Right lobe of liver (tissue), 6 donors: ENCODE results near the gene OR9Q2. TPM values are rescaled to one million over a fixed set of nuclear protein-coding genes. Genes with fewer than 3 reads are reported as not detected.

ENCODE experiments used
- ATAC-seq, 4 donors: fragments of 200-7000 bp; cut with Tn5 transposase; one replicate each; pipeline ENCODE4 v1.9.1; 2020; ENCODE audit warnings: mild to moderate bottlenecking in 4 of 4, moderate library complexity in 4 of 4
- DNase-seq, 3 donors: peaks; one replicate each; pipeline ENCODE4 v3.0.0-alpha.2; 2020
- H3K27ac ChIP-seq, 3 donors: fragments of 200-600 bp; one replicate each; pipeline ENCODE4 v1.8.0; 2022
- H3K27me3 ChIP-seq, 2 donors: fragments of 200-600 bp; one replicate each; pipeline ENCODE4 v1.8.0; 2022
- H3K36me3 ChIP-seq, 4 donors: fragments of 200-600 bp; sonication (generic) in 1 of 4; one replicate each; pipeline versions ENCODE4 v1.5.1 to v1.8.0; 2017 to 2022; ENCODE audit warnings: control low read depth in 1 of 4
- H3K4me1 ChIP-seq, 4 donors: fragments of 200-600 bp; sonication (generic) in 1 of 4; one replicate each; pipeline versions ENCODE4 v1.5.1 to v1.8.0; 2017 to 2022; ENCODE audit warnings: control low read depth in 1 of 4
- H3K4me3 ChIP-seq, 3 donors: fragments of 200-600 bp; one replicate each; pipeline ENCODE4 v1.8.0; 2022
- H3K9me3 ChIP-seq, 4 donors: fragments of 200-600 bp; sonication (generic) in 1 of 4; one replicate each; pipeline versions ENCODE4 v1.5.1 to v1.8.0; 2017 to 2022; ENCODE audit warnings: control low read depth in 1 of 4
- CTCF ChIP-seq, 4 donors: fragments of 200-600 bp in 3 of 4; fragments of 450-650 bp in 1 of 4; IDR thresholded peaks; one replicate each; pipeline versions ENCODE4 v1.5.1 to v1.8.0; 2016 to 2022; ENCODE audit warnings: antibody characterized with exemption in 4 of 4, mild to moderate bottlenecking in 2 of 4
- POLR2A ChIP-seq: fragments of 450-650 bp; IDR thresholded peaks from one replicate; pipeline ENCODE4 v1.6.1; 2017; ENCODE audit warnings: antibody characterized with exemption, mild to moderate bottlenecking
- WGBS: methylation state at CpG from one replicate; pipeline ENCODE4 v1.1.6; 2018; ENCODE audit warnings: low coverage, low lambda C conversion rate; ENCODE audit not compliant: insufficient coverage; ENCODE audit errors: missing lambda C conversion rate; 5-methylcytosine and 5-hydroxymethylcytosine counted together
- intact Hi-C, 2 donors: fragments of 100-400 bp; cut with DNase I; formaldehyde crosslinking; loops; one replicate each; pipeline versions ENCODE4 v1.11.2 to v1.14.1; 2022
- long read RNA-seq: library from polyadenylated mRNA; unstranded; transcript quantifications from one replicate; pipeline ENCODE4 v2.0.0, GENCODE V29; 2019
- total RNA-seq, 6 experiments: library from RNA; depleted of rRNA in 2 of 6; stranded (reverse); fragments of >200 nt in 2 of 6; fragmentation: NEBNext Ultra II Directional in 3 of 6; extraction: Animal tissue kit (Norgen Biotek cat#: 25700) in 3 of 6; gene quantifications; one replicate each; pipeline versions ENCODE4 v1.1.0 to v1.2.4, GENCODE V29; 2016 to 2023
- donor health status: DM: no; HTN: yes; CAD: no.
- donor health status: DM: no; HTN: no; CAD: no.
- donor health status: DM: no; HTN: no; CAD: no.
- donor health status: DM: no; HTN: yes; CAD: no.
- donor health status: DM: no; HTN: yes; CAD: no.

The OR9Q2 gene
- not detected for total RNA-seq
- long read RNA-seq: 0 reads

GRCh38 chr11:58188770-58189169 lies at the start of gene OR9Q2:
OR9Q2 (plus strand) TSS chr11:58189070; CDS start chr11:58190491, 1,421 bp downstream.
- no peaks in the 10 kb centered on the region for H3K9me3 ChIP-seq
- H3K4me3 ChIP-seq: no peak within 1 kb of the TSS
- no peak for TF ChIP-seq CTCF (IDR thresholded peaks at IDR 0.05)
- TF ChIP-seq POLR2A: no peak
- H3K4me1 ChIP-seq: no peaks in the 10 kb centered on the region
- H3K27ac ChIP-seq: no peak within 1 kb of the TSS
- DNase-seq (no peak), ATAC-seq (no peak)
- 57% methylated on average over 2 of the region's 2 CpGs for WGBS
- intact Hi-C loops: no loop called here
- no peaks in the 10 kb centered on the region for H3K27me3 ChIP-seq
- H3K36me3 ChIP-seq: no peaks in the 10 kb centered on the region

- DNase-seq (no peak), ATAC-seq (no peak)
- WGBS: 54% methylated on average over 1 of the region's 1 CpG
- H3K4me3 ChIP-seq: no peak overlapping the region
- intact Hi-C loops: no loop called here
- H3K9me3 ChIP-seq: no peaks in the 10 kb centered on the region
- no peaks in the 10 kb centered on the region for H3K27me3 ChIP-seq
- no peaks in the 10 kb centered on the region for H3K4me1 ChIP-seq
- no peaks in the 10 kb centered on the region for H3K36me3 ChIP-seq
- H3K27ac ChIP-seq: no peak overlapping the region
- TF ChIP-seq POLR2A: no peak
- no peak for TF ChIP-seq CTCF (IDR thresholded peaks at IDR 0.05)
Observed at GRCh38 chr11:58142761-58143160, 46.1 kb upstream of the OR9Q2 start.

- no peaks in the 10 kb centered on the region for H3K36me3 ChIP-seq
- no peaks in the 10 kb centered on the region for H3K27me3 ChIP-seq
- TF ChIP-seq CTCF (IDR thresholded peaks at IDR 0.05) (no peak), POLR2A (no peak)
- WGBS: 40% methylated on average over 3 of the region's 3 CpGs
- no peaks in the 10 kb centered on the region for H3K4me1 ChIP-seq
- ATAC-seq (no peak), DNase-seq (no peak)
- no peak overlapping the region for H3K4me3 ChIP-seq
- no peaks in the 10 kb centered on the region for H3K9me3 ChIP-seq
- no peak overlapping the region for H3K27ac ChIP-seq
- intact Hi-C loops: no loop called here
Observed at GRCh38 chr11:58152781-58153180, 36.1 kb upstream of the OR9Q2 start.

- Histone ChIP-seq H3K9me3 (no peaks in the 10 kb centered on the region), H3K4me3 (no peak overlapping the region), H3K27ac (no peak overlapping the region), H3K36me3 (no peaks in the 10 kb centered on the region), H3K4me1 (no peaks in the 10 kb centered on the region), H3K27me3 (no peaks in the 10 kb centered on the region)
- whole genome bisulfite sequencing: 38% methylated on average over 3 of the region's 4 CpGs
- TF ChIP-seq CTCF (IDR thresholded peaks at IDR 0.05) (no peak), POLR2A (no peak)
- DNase-seq: no peak
- intact Hi-C loops: no loop called here
- no peak for ATAC-seq
Observed at GRCh38 chr11:58164389-58164788, 24.5 kb upstream of the OR9Q2 start.

- 38% methylated on average over 1 of the region's 1 CpG for WGBS
- Histone ChIP-seq H3K9me3 (no peaks in the 10 kb centered on the region), H3K4me3 (no peak overlapping the region), H3K27ac (no peak overlapping the region), H3K27me3 (no peaks in the 10 kb centered on the region), H3K36me3 (no peaks in the 10 kb centered on the region), H3K4me1 (no peaks in the 10 kb centered on the region)
- no peak for DNase-seq
- no peak for TF ChIP-seq CTCF (IDR thresholded peaks at IDR 0.05)
- no peak for TF ChIP-seq POLR2A
- intact Hi-C loops: no loop called here
- no peak for ATAC-seq
Observed at GRCh38 chr11:58164990-58165389, 23.9 kb upstream of the OR9Q2 start.
